ENCODE data around the gene BOC. TPM values are rescaled to one million over a fixed set of nuclear protein-coding genes. Genes with fewer than 3 reads are reported as not detected.

Gene BOC
- total RNA-seq, 1 experiment from 2014 or later = 3.5 TPM

DNA sequence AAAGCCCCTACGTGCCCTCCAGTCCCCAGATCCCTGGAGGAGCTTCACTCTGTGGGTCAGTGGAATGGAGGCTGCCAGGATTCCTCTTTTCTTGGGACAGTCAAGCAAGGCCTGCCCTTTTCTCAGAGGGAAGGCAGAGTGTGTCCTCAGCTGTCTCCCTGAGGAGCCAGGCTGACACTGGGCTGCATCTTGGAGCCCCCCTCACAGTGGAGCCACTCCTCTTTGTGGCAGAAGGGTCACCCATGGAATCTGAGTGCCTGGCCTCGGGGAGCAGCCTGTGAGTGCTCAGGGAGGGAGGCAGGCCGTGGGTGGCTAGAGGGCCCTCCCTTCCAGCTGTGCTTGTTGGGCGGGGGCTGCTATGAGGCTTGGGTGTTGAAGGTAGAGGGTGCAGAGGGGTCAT lies 41.2 kb downstream of the BOC start:
- H3K36me3 Mint-ChIP-seq (ENCODE audit: insufficient read depth in 1 of 3, low read depth in 3 of 3) = peaks cover 0 to 26% (median 4%) of the 10 kb centered on the region in 3 experiments; a peak in 4 of 7 replicates
- H3K4me1 Mint-ChIP-seq = peaks cover 20 to 34% of the 10 kb centered on the region in 2 experiments

More for the DNA sequence above, 41.2 kb downstream of the BOC start:
- no peaks in the 10 kb centered on the region; the same call in 1 of the 2 replicates for H3K4me1 ChIP-seq (ENCODE audit: insufficient read depth, low read length)
- H3K79me2 ChIP-seq (ENCODE audit: insufficient read depth, low read length) = no peaks in the 10 kb centered on the region
- H3K4me3 Mint-ChIP-seq = no peak overlapping the region
- peak overlapping the region; percentile 27; the same call in 1 of the 2 replicates for H3K14ac ChIP-seq (ENCODE audit: insufficient read depth, low read length)
- no peak overlapping the region for H3K56ac ChIP-seq (ENCODE audit: insufficient read length, low read depth, low read length)
- no peak overlapping the region for H2BK5ac ChIP-seq (ENCODE audit: insufficient read length, low read length)
- H3K23me2 ChIP-seq (ENCODE audit: insufficient read length, low read depth, low read length, poor library complexity, severe bottlenecking) = no peaks in the 10 kb centered on the region
- H3K18ac ChIP-seq (ENCODE audit: insufficient read length, low read depth, low read length) = no peak overlapping the region
- H2AK5ac ChIP-seq (ENCODE audit: insufficient read length, low read length) = no peak overlapping the region
- H3K9me3 ChIP-seq (ENCODE audit: control insufficient read depth, low read depth, low read length) = no peaks in the 10 kb centered on the region
- H2BK15ac ChIP-seq (ENCODE audit: low read depth, low read length) = no peak overlapping the region
- no peaks in the 10 kb centered on the region for H3K27me3 Mint-ChIP-seq (ENCODE audit: low read depth)
- no peak overlapping the region for H3T11ph ChIP-seq (ENCODE audit: low read length)
- H4K91ac ChIP-seq (ENCODE audit: insufficient read length, low read depth, low read length) = no peak overlapping the region
- no peak overlapping the region for H3K4ac ChIP-seq (ENCODE audit: low read depth, low read length)
- TF ChIP-seq, protein P1, sequence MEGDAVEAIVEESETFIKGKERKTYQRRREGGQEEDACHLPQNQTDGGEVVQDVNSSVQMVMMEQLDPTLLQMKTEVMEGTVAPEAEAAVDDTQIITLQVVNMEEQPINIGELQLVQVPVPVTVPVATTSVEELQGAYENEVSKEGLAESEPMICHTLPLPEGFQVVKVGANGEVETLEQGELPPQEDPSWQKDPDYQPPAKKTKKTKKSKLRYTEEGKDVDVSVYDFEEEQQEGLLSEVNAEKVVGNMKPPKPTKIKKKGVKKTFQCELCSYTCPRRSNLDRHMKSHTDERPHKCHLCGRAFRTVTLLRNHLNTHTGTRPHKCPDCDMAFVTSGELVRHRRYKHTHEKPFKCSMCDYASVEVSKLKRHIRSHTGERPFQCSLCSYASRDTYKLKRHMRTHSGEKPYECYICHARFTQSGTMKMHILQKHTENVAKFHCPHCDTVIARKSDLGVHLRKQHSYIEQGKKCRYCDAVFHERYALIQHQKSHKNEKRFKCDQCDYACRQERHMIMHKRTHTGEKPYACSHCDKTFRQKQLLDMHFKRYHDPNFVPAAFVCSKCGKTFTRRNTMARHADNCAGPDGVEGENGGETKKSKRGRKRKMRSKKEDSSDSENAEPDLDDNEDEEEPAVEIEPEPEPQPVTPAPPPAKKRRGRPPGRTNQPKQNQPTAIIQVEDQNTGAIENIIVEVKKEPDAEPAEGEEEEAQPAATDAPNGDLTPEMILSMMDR (conservative IDR thresholded peaks at IDR 0.05) = no peak
- no peak overlapping the region for H2BK120ac ChIP-seq (ENCODE audit: low read depth, low read length, poor library complexity, severe bottlenecking)
- H3K4me2 ChIP-seq (ENCODE audit: insufficient read depth, insufficient read length, low read length) = no peak overlapping the region
- H3K9ac ChIP-seq (ENCODE audit: extremely low read depth, insufficient read length, low read length) = no peak overlapping the region
- H2AFZ ChIP-seq (ENCODE audit: low read length) = no peak overlapping the region
- H2BK12ac ChIP-seq (ENCODE audit: insufficient read length, low read depth, low read length) = no peak overlapping the region
- H3K27me3 ChIP-seq (ENCODE audit: insufficient read depth, low read length) = no peaks in the 10 kb centered on the region
- H2BK20ac ChIP-seq (ENCODE audit: low read depth, low read length, poor library complexity, severe bottlenecking) = no peak overlapping the region
- WGBS (ENCODE audit: extremely low coverage, insufficient read length, low lambda C conversion rate) = no CpG with 5 or more reads among the region's 4 CpGs
- no peaks in the 10 kb centered on the region for H3K9me3 Mint-ChIP-seq
- H3K79me1 ChIP-seq (ENCODE audit: insufficient read depth, low read depth, low read length, poor library complexity, severe bottlenecking) = no peaks in the 10 kb centered on the region
- H3K27ac ChIP-seq (ENCODE audit: insufficient read length, low read depth, low read length) = no peak overlapping the region
- H3K23ac ChIP-seq (ENCODE audit: insufficient read length, low read depth, low read length) = no peak overlapping the region
- H4K20me1 ChIP-seq (ENCODE audit: control insufficient read depth, insufficient read depth, insufficient read length) = no peaks in the 10 kb centered on the region
- H4K8ac ChIP-seq (replicated peaks; ENCODE audit: insufficient read length, low read depth, low read length) = no peak overlapping the region
- peak; percentile 10 for DNase-seq
- no peak overlapping the region for H4K5ac ChIP-seq (ENCODE audit: insufficient read length, low read depth, low read length)
- no peak overlapping the region for H3K27ac Mint-ChIP-seq
